DOHH2 (cell line): ENCODE data around the gene KCNJ3.

Source experiments
- CTCF ChIP-seq: fragments of 200-600 bp; sonication (generic); IDR thresholded peaks from one replicate; pipeline ENCODE4 v1.5.1; 2014; ENCODE audit warnings: antibody characterized with exemption, mild to moderate bottlenecking, low read depth, low read length; ENCODE audit not compliant: poor library complexity, severe bottlenecking
- EZH2phosphoT487 ChIP-seq: fragments of 200-600 bp; sonication (generic); IDR thresholded peaks from 2 replicates; pipeline ENCODE4 v1.6.1; 2017; ENCODE audit warnings: borderline replicate concordance, mild to moderate bottlenecking, antibody characterized with exemption, low read length, moderate library complexity, mixed read lengths

- no peak for TF ChIP-seq CTCF
- TF ChIP-seq EZH2phosphoT487, result no peak
Observed at GRCh38 chr2:154681741-154682140, 16.8 kb upstream of the KCNJ3 start.
